Measurements from ENCODE around the gene CATSPERE. TPM values are rescaled to one million over a fixed set of nuclear protein-coding genes. Genes with fewer than 3 reads are reported as not detected.

The CATSPERE gene
- total RNA-seq, 4 donors from 2014 or later: 0.45 to 1.4 (median 0.55) TPM

DNA sequence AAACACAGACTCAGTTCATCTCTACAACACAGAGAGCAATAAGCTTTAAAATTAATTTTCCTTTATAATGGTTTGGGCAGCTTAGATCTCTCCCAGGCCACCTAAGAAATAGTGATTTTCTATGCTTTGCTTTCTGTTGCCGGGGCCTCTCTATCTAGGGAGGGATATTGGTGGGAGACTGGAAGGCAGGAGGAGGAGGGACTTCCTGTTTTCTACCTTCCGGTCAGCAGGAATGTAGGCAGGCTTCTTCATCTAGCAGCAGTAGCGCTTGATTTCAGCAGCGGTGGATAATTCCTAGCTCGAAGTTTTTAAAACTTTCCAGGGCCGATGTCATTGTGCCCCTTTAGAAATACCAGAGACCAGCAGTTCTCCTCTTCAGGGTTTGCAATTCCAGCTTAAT, 186.7 kb downstream of the CATSPERE start:
- 73% methylated on average over 6 of the region's 6 CpGs for WGBS

DNA sequence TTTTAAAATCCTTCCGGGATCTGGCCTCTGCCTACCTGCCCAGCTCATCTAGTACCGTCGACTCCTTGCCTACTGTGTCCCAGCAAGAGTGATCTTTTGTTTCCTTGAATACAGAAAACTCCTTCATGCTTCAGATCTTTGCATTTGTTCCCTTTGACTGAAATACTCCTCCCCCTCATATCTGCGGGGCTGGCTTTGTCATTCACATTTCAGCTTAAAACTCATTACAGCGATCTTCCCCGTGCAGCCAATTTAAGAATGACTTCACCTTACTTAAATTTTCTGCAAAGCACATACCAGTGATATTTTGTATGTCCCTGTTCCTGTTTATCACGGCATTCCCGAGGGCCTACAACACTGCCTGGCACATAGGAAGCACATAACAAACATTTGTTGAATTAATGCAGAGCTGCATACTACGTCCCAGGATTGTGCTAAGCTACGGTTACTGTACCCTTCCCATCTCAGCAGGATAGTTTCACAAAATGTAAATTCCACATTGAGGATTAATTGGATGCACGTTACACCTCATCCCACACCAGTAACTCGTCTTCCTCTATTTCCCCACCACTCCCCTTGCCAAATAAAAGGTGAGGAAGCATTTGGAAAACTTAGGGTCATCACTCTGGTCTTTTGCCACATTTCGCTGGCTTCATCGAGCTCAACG, 191.0 kb downstream of the CATSPERE start:
- Histone ChIP-seq H3K4me1 (peaks cover 31% of the 10 kb centered on the region), H3K27ac (no peak overlapping the region), H3K27me3 (no peaks in the 10 kb centered on the region), H3K9me3 (no peaks in the 10 kb centered on the region), H3K4me3 (peak overlapping the region; percentile 97), H3K36me3 (no peaks in the 10 kb centered on the region)
- 41% methylated on average over 15 of the region's 15 CpGs for WGBS
- no peak for DNase-seq (ENCODE audit: low spot score in 2 of 2)
- TF ChIP-seq, protein P1, sequence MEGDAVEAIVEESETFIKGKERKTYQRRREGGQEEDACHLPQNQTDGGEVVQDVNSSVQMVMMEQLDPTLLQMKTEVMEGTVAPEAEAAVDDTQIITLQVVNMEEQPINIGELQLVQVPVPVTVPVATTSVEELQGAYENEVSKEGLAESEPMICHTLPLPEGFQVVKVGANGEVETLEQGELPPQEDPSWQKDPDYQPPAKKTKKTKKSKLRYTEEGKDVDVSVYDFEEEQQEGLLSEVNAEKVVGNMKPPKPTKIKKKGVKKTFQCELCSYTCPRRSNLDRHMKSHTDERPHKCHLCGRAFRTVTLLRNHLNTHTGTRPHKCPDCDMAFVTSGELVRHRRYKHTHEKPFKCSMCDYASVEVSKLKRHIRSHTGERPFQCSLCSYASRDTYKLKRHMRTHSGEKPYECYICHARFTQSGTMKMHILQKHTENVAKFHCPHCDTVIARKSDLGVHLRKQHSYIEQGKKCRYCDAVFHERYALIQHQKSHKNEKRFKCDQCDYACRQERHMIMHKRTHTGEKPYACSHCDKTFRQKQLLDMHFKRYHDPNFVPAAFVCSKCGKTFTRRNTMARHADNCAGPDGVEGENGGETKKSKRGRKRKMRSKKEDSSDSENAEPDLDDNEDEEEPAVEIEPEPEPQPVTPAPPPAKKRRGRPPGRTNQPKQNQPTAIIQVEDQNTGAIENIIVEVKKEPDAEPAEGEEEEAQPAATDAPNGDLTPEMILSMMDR (IDR thresholded peaks at IDR 0.05): no peak
- TF ChIP-seq POLR2A (IDR thresholded peaks at IDR 0.05): no peak
- no peak for TF ChIP-seq POLR2AphosphoS5 (IDR thresholded peaks at IDR 0.05)
- TF ChIP-seq EP300 (IDR thresholded peaks at IDR 0.05): no peak

More for the DNA sequence above, 186.7 kb downstream of the CATSPERE start:
- H3K9me3 ChIP-seq: no peaks in the 10 kb centered on the region
- DNase-seq (ENCODE audit: low spot score in 2 of 2): no peak
- no peaks in the 10 kb centered on the region for H3K36me3 ChIP-seq
- no peaks in the 10 kb centered on the region for H3K27me3 ChIP-seq
- H3K4me3 ChIP-seq: no peak overlapping the region
- H3K27ac ChIP-seq: no peak overlapping the region
- TF ChIP-seq EP300 (IDR thresholded peaks at IDR 0.05) (no peak), POLR2A (IDR thresholded peaks at IDR 0.05) (no peak), POLR2AphosphoS5 (IDR thresholded peaks at IDR 0.05) (no peak)
- TF ChIP-seq, protein P1 (IDR thresholded peaks at IDR 0.05): no peak
- H3K4me1 ChIP-seq: peaks cover 6% of the 10 kb centered on the region

DNA sequence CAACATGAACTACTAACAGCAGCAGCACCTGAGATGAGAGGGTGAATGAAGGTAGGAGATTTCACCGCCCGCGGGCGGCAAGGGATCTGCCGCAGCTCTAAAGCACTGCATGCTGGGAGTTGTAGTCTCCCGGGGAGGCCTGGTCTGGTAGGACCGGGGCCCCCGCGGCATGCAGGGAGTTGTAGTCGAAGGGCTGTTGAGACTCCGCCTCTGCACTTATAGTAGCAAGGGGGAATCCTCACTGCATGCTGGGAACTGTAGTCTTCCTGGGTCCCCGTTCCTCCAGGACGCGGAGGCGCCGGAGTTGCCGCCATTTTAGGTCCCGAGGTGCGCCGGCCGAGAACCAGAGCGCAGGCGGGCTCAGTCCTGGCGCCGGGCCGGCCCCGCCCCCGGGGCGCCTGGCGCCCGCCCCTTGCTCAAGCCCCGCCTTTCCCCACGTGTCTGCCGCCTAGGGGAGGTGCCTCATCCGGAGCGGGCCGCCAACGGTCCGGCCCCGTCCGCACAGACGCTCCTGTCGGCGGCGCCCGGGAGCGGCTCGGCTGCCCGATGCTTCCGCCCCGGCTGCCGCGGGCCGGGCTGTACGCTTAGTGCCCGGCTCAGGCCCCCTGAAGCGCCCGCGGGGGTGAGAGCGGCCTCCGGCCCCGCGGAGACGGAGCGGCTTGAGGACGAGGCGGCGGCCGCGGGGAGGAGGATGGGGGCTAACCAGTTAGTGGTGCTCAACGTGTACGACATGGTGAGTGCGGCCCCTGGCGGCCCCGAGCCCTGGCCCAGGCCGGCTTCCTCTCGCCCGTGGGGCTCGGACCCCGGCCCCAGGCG, 191.8 kb downstream of the CATSPERE start, which contains the start of gene DESI2:
Gene DESI2 (plus strand): TSS at position 504 of the 816 bp plus-strand sequence. CDS start 188 bp downstream, at position 692.
- Histone ChIP-seq H3K27me3 (no peaks in the 10 kb centered on the region), H3K4me3 (peak within 1 kb of the TSS; percentile 97), H3K27ac (peak within 1 kb of the TSS; percentile 94), H3K9me3 (no peaks in the 10 kb centered on the region), H3K4me1 (peaks cover 31% of the 10 kb centered on the region), H3K36me3 (no peaks in the 10 kb centered on the region)
- TF ChIP-seq, protein P1 (IDR thresholded peaks at IDR 0.05): peak; percentile 26 to 52
- TF ChIP-seq POLR2A (IDR thresholded peaks at IDR 0.05) (peak; percentile 88 to 96), EP300 (IDR thresholded peaks at IDR 0.05) (no peak), POLR2AphosphoS5 (IDR thresholded peaks at IDR 0.05) (peak in 2 of 3 donors; percentile 4 to 16)
- DNase-seq (ENCODE audit: low spot score in 2 of 2): peak; percentile 98 to 99
- 0% methylated on average over 1 of the region's 81 CpGs for WGBS

DNA sequence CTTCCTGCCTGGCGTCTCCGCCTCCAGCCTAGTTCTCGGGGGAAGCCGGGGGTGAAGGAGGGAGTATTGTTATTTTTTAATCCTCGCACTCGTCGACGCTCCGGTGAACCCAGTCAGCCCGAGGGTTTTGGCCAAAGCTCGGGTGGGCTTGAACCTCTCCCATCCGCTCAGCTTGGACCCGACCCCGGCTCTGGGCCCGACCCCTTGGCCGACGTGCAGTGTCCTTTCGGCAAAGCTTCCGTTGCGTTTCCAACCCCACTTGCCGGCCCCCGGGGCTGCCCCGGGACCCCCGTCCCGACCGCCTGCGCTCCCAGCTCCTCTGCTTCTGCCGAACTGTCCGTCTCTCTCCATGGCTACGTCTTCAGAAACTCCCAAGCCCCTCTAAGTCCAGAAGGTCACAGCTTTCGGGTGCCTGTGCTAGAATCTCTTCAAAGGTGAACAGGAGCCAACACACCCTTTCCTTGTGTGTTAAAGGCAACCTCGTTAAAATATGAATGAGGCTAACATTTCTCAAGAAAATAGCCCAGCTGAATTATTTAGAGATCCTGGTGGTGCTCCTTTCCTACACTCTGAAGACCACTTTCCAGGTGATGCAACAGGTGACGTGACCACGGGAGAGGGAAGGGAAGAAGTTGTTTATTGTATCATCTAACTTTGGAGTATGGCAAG, 192.5 kb downstream of the CATSPERE start:
- peaks cover 31% of the 10 kb centered on the region for H3K4me1 ChIP-seq
- no peaks in the 10 kb centered on the region for H3K36me3 ChIP-seq
- DNase-seq (ENCODE audit: low spot score in 2 of 2): peak; percentile 80 to 81
- H3K4me3 ChIP-seq: peak overlapping the region; percentile 97
- WGBS: under 1% methylated on average over 27 of the region's 34 CpGs
- H3K27me3 ChIP-seq: no peaks in the 10 kb centered on the region
- peak overlapping the region; percentile 94 for H3K27ac ChIP-seq
- TF ChIP-seq EP300 (IDR thresholded peaks at IDR 0.05) (no peak), POLR2AphosphoS5 (IDR thresholded peaks at IDR 0.05) (no peak), POLR2A (IDR thresholded peaks at IDR 0.05) (no peak)
- TF ChIP-seq, protein P1 (IDR thresholded peaks at IDR 0.05): no peak
- no peaks in the 10 kb centered on the region for H3K9me3 ChIP-seq
